ENCODE measurements around the gene TIMP3. TPM values are rescaled to one million over a fixed set of nuclear protein-coding genes. Genes with fewer than 3 reads are reported as not detected.

Gene TIMP3
- total and polyA plus RNA-seq, 2 donors (not counting 3 experiments of a cell fraction or from before 2014, with no cell fraction given) = 0.22 to 2.0 TPM

DNA sequence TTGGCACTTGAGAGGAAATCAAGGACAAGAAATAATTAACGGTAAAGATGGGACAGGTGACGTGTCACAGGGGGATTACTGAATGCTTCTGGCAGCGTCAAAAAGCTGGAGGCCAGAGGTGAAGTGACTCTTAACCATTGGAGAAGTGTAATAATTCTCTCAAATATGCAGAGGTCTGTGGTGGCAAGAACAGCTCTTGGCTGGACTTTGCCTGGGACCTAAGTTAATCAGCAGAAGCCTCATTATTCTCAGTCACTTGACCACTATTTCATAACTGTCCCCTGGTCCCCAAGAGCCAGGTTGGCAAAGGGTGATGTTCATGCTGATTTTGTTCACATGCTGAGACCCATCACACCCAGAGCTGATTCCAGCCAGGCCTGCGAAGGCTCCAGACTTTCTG is 72.9 kb downstream of the TIMP3 start:
- Histone ChIP-seq H4K20me1 (replicated peaks; ENCODE audit: control insufficient read depth, extremely low read depth, insufficient read depth, low read length) (no peaks in the 10 kb centered on the region), H3K9me3 (replicated peaks; ENCODE audit: control insufficient read depth, insufficient read depth, low read length) (peaks cover 1% of the 10 kb centered on the region), H2AFZ (ENCODE audit: low read depth, low read length) (no peak overlapping the region), H3K9me1 (replicated peaks; ENCODE audit: control insufficient read depth, extremely low read depth, insufficient read depth, low read length) (no peaks in the 10 kb centered on the region), H3K9ac (replicated peaks; ENCODE audit: extremely low read depth, insufficient read depth, low read length) (no peak overlapping the region), H3K27me3 (ENCODE audit: control insufficient read depth in 2 of 2, insufficient read depth in 2 of 2, low read length in 2 of 2) (no peaks in the 10 kb centered on the region), H3K4me2 (ENCODE audit: insufficient read depth, low read length) (no peak overlapping the region), H3K79me2 (ENCODE audit: control insufficient read depth, insufficient read depth, low read length) (no peaks in the 10 kb centered on the region), H3K27ac (ENCODE audit: insufficient read depth, low read depth, low read length) (no peak overlapping the region), H3K36me3 (ENCODE audit: control insufficient read depth in 2 of 2, extremely low read depth in 1 of 2, insufficient read depth in 2 of 2, low read length in 2 of 2) (no peaks in the 10 kb centered on the region), H3K4me1 (ENCODE audit: control insufficient read depth, extremely low read depth, insufficient read depth, low read length) (no peaks in the 10 kb centered on the region), H3K4me3 (replicated peaks in 1 of 3; ENCODE audit: insufficient read depth in 1 of 3, low read depth in 1 of 3, low read length in 3 of 3) (no peak overlapping the region)
- intact Hi-C loops (cut with micrococcal nuclease) = no loop called here
- no peak for DNase-seq (ENCODE audit: low read depth, low spot score)
- FAIRE-seq = no peak
- no TSS peak for BruUV-seq (replicated peaks)
- no peak for TF ChIP-seq POLR2AphosphoS5 (IDR thresholded peaks at IDR 0.05; ENCODE audit: insufficient read depth, low read depth, low read length)
- no peak for TF ChIP-seq FOS (IDR thresholded peaks at IDR 0.05; ENCODE audit: borderline replicate concordance, insufficient read depth, low read length)
- TF ChIP-seq, protein P1, sequence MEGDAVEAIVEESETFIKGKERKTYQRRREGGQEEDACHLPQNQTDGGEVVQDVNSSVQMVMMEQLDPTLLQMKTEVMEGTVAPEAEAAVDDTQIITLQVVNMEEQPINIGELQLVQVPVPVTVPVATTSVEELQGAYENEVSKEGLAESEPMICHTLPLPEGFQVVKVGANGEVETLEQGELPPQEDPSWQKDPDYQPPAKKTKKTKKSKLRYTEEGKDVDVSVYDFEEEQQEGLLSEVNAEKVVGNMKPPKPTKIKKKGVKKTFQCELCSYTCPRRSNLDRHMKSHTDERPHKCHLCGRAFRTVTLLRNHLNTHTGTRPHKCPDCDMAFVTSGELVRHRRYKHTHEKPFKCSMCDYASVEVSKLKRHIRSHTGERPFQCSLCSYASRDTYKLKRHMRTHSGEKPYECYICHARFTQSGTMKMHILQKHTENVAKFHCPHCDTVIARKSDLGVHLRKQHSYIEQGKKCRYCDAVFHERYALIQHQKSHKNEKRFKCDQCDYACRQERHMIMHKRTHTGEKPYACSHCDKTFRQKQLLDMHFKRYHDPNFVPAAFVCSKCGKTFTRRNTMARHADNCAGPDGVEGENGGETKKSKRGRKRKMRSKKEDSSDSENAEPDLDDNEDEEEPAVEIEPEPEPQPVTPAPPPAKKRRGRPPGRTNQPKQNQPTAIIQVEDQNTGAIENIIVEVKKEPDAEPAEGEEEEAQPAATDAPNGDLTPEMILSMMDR (IDR thresholded peaks at IDR 0.05; ENCODE audit: extremely low read depth in 1 of 2, insufficient read depth in 1 of 2, low read depth in 1 of 2, low read length in 2 of 2) = no peak
- TF ChIP-seq, protein P2, sequence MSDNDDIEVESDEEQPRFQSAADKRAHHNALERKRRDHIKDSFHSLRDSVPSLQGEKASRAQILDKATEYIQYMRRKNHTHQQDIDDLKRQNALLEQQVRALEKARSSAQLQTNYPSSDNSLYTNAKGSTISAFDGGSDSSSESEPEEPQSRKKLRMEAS (IDR thresholded peaks at IDR 0.05; ENCODE audit: insufficient read depth, insufficient read length) = no peak
- no peak for TF ChIP-seq EZH2 (IDR thresholded peaks at IDR 0.05; ENCODE audit: borderline replicate concordance, low read depth, low read length, severe bottlenecking)
- POLR2A ChIA-PET = no interaction called here
- CTCF ChIA-PET = no interaction called here
- dilution Hi-C loops (cut with MboI; ENCODE audit: extremely low pct_ligation_motif_present, low sequenced_read_pairs) = no loop called here

DNA sequence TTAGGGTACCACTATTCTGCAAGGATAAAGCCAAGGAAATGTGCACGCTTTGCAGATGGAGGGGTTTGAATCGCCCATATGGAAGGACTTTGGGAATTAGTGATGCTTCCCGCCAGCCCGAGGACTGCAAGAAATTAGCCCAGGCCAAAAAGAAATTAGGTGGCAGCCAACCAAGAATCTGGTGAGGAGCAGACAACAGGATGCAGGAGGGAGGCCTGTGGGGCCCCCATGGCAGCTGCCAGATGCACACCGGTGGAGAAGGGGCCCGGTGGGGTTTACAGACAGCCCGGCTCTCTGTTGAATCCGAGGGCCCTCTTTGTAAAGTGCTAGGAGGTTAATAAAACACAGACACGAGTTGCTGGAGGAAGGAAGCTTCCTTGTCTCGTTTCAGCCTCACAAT is 73.5 kb downstream of the TIMP3 start:
- Histone ChIP-seq H3K36me3 (ENCODE audit: control insufficient read depth in 2 of 2, extremely low read depth in 1 of 2, insufficient read depth in 2 of 2, low read length in 2 of 2) (no peaks in the 10 kb centered on the region), H3K9me1 (replicated peaks; ENCODE audit: control insufficient read depth, extremely low read depth, insufficient read depth, low read length) (no peaks in the 10 kb centered on the region), H3K9me3 (replicated peaks; ENCODE audit: control insufficient read depth, insufficient read depth, low read length) (peaks cover 1% of the 10 kb centered on the region), H3K79me2 (ENCODE audit: control insufficient read depth, insufficient read depth, low read length) (no peaks in the 10 kb centered on the region), H3K27me3 (ENCODE audit: control insufficient read depth in 2 of 2, insufficient read depth in 2 of 2, low read length in 2 of 2) (no peaks in the 10 kb centered on the region), H3K4me2 (ENCODE audit: insufficient read depth, low read length) (no peak overlapping the region), H4K20me1 (replicated peaks; ENCODE audit: control insufficient read depth, extremely low read depth, insufficient read depth, low read length) (no peaks in the 10 kb centered on the region), H2AFZ (ENCODE audit: low read depth, low read length) (no peak overlapping the region), H3K9ac (replicated peaks; ENCODE audit: extremely low read depth, insufficient read depth, low read length) (no peak overlapping the region), H3K4me3 (replicated peaks in 1 of 3; ENCODE audit: insufficient read depth in 1 of 3, low read depth in 1 of 3, low read length in 3 of 3) (no peak overlapping the region), H3K27ac (ENCODE audit: insufficient read depth, low read depth, low read length) (no peak overlapping the region), H3K4me1 (ENCODE audit: control insufficient read depth, extremely low read depth, insufficient read depth, low read length) (no peaks in the 10 kb centered on the region)
- POLR2A ChIA-PET = no interaction called here
- DNase-seq (ENCODE audit: low read depth, low spot score) = no peak
- no peak for FAIRE-seq
- dilution Hi-C loops (cut with MboI; ENCODE audit: extremely low pct_ligation_motif_present, low sequenced_read_pairs) = no loop called here
- no TSS peak for BruUV-seq (replicated peaks)
- TF ChIP-seq EZH2 (IDR thresholded peaks at IDR 0.05; ENCODE audit: borderline replicate concordance, low read depth, low read length, severe bottlenecking) = no peak
- TF ChIP-seq, protein P1 (IDR thresholded peaks at IDR 0.05; ENCODE audit: extremely low read depth in 1 of 2, insufficient read depth in 1 of 2, low read depth in 1 of 2, low read length in 2 of 2) = no peak
- TF ChIP-seq POLR2A (IDR thresholded peaks at IDR 0.05; ENCODE audit: low read depth, low read length) = no peak
- no peak for TF ChIP-seq FOS (IDR thresholded peaks at IDR 0.05; ENCODE audit: borderline replicate concordance, insufficient read depth, low read length)
- TF ChIP-seq JUN (IDR thresholded peaks at IDR 0.05; ENCODE audit: borderline replicate concordance, insufficient read depth, insufficient read length, low read depth) = no peak
- no peak for TF ChIP-seq GATA2 (IDR thresholded peaks at IDR 0.05; ENCODE audit: insufficient read depth, insufficient read length, low read depth, low read length)
- TF ChIP-seq POLR2AphosphoS5 (IDR thresholded peaks at IDR 0.05; ENCODE audit: insufficient read depth, low read depth, low read length) = no peak
- TF ChIP-seq, protein P2 (IDR thresholded peaks at IDR 0.05; ENCODE audit: insufficient read depth, insufficient read length) = no peak
- CTCF ChIA-PET = no interaction called here
- intact Hi-C loops (cut with micrococcal nuclease) = no loop called here
